ENCODE measurements around the gene CEP162. TPM values are rescaled to one million over a fixed set of nuclear protein-coding genes. Genes with fewer than 3 reads are reported as not detected.
"Not testable (repeated sequence)": the region's sequence is repeated elsewhere in the genome, so short reads cannot be mapped to it uniquely, and the experiment has no call there.

CEP162 gene, protein sequence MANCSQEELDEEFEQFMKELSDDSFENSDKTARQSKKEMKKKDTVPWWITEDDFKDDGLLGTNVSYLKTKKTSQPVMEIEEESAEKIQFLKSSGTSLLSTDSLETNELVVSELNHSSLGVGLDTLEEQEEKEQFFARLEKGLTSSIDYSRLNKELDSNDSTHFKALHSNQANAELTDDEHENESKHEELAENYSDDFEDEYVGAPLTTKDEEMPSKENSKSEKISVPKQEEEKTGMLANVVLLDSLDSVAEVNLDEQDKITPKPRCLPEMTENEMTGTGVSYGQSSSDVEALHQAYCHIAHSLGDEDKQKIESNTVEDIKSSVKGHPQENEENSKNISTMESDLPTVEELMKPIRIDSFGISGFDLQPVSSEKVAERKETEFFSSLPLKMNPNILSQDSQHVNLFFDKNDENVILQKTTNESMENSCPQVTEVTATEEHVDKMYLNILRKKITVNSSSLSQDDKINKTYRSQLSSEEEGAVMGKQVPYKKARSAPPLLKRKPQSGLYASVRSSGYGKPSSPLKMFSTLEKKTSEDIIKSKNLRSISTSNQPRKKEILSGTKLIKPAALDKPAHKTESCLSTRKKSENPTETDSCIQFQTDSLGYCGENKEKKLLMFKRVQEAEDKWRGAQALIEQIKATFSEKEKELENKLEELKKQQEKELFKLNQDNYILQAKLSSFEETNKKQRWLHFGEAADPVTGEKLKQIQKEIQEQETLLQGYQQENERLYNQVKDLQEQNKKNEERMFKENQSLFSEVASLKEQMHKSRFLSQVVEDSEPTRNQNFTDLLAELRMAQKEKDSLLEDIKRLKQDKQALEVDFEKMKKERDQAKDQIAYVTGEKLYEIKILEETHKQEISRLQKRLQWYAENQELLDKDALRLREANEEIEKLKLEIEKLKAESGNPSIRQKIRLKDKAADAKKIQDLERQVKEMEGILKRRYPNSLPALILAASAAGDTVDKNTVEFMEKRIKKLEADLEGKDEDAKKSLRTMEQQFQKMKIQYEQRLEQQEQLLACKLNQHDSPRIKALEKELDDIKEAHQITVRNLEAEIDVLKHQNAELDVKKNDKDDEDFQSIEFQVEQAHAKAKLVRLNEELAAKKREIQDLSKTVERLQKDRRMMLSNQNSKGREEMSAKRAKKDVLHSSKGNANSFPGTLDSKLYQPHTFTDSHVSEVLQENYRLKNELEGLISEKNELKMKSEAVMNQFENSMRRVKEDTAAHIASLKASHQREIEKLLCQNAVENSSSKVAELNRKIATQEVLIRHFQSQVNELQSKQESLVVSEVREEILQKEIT (N-terminal part only)
- 8.2 and 11.8 TPM in 2 replicates for total RNA-seq (2014; rRNA removed; shearing (Covaris generic))

DNA sequence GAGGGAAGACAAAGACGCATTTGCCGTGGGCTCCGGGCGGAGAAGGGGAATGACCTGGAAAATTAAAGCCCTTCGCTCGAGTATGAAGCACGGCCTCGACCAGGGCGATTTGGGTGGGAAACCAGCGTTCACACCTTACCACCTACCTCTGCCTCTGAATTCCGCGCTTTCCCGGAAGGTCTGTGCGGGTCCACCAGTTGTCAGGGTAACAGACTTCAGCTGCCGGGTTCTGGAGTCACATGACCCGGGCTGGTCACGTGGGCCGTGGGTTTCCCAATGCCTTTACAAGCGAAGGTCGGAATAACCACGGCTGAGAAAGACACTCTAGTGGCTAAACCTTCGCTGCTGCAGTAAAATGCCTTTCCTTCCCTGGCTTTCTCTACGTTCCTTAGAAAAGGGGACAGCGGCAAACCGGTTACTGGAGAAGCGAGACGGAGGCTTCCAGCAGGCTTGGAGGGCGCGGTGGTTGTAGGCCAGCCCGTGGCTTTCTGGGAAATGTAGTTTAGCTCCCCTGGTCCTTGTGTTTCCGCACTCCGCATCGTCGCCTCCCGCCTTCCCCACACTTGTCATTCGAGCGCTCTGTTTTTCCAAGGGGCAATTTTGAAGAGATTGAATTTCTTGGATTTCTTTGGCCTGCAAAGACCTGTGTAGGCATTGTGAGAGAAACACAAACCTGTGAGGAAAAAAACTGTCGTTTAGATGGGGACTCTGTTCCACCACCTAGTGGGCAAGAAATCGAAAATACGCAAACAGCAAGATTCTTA, at the start of gene CEP162:
TSS of gene CEP162 (minus strand) at position 210 of the 764 bp plus-strand sequence. CDS start 1,250 bp downstream, outside the sequence.
- peak; percentile 88 for DNase-seq (ENCODE audit: low read depth)

DNA sequence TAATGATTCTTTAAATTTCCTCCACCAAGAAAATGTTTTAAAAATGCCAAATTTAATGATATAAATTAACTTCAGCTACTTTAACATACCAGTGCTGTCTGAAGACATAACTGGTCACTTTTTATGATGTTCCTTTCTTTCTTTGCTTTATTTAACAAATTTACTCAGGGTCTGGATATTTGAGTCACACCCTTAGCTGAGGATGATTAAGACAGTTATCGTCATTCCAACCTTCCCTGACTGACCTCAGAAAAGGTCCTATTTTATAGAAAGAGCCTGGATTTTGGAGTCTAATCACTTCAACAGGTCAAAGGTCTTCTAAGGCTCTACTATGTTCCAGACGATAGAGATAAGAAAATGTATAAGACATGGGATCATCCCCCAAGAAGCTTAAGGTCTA, 47.4 kb upstream of the CEP162 start:
- DNase-seq (ENCODE audit: low read depth): no peak

DNA sequence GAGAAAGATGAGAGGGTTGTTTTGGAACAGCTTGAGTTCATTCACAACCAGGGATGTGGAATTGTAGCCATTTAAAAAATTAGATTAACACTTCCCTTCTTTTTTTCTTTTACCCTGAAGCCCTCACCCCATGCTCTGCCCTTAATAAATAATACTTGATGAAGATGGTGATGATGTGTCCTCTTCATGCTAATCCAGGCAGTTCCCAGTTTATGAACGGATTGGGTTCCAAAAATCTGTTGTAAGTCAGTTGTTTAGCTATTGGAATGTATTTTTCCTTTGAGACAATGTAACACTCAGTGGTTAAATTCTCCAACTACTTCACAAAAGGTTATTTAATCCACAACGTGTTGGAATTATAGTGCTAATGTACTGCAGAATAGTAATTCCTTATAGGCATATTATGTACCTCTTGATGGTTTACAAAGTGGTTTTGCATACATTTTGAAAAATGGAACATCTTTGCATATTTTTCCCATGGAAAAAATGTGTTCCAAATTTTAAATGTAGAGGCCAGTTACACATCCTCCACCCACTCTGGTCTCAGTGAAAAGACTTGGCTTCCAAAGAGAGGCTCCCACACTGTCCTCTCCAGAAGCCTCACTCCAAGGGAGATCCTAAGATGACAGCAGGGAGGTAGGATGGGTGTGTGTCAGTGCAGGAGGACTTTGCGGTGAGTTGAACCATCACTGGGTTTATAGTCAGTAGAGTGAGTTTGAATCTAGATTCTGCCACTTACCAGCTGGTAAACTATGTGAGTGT, 45.8 kb upstream of the CEP162 start:
- DNase-seq (ENCODE audit: low read depth): no peak

DNA sequence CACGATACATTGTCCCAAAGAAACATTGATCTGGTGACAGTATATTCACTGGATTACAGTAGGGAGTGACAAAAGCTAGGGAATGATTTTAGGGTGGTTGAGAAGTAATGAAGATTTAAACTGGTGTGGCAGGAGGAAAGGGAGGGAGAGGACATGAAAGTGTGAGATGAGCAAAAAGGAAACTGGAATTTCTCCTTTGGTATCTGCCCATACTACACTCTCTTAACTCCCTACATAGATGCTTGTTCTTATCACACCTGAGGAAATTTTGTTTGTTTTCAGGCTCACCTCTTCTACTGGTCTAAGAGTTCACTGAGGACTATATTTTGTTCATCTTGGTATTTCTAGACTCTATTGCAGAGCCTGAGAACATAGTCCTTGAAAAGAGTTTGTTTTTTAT, 44.9 kb upstream of the CEP162 start:
- DNase-seq (ENCODE audit: low read depth): no peak

DNA sequence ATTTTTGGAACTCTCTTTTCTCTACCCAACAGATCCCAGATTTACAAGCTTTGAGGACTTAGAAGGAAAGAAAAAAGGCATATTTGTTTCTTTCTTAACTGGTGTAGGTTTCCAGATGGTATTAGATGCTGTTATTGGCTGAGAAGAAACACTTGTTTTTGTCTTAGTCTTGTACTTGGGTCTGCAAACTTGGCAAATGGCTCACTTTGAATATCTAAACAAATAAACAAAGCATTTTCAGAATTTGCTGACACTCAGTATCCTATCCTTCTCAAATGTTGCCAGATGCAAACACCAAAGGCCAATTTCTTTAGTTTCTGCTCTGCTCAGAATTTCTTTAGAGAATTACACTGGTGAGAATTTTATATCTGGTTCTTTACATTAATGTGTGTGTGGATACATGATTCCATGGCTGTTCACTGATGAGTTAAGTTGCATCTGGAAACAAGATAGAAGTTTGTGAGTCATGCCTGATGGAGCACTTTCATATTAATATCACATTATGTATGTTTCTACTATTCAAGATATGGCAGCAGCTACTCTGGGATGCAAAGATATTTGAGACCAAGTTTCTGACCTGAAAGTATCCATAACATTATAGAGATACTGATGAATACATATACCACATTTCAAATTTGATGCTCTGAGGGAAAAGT, 43.7 kb upstream of the CEP162 start:
- DNase-seq (ENCODE audit: low read depth): no peak

DNA sequence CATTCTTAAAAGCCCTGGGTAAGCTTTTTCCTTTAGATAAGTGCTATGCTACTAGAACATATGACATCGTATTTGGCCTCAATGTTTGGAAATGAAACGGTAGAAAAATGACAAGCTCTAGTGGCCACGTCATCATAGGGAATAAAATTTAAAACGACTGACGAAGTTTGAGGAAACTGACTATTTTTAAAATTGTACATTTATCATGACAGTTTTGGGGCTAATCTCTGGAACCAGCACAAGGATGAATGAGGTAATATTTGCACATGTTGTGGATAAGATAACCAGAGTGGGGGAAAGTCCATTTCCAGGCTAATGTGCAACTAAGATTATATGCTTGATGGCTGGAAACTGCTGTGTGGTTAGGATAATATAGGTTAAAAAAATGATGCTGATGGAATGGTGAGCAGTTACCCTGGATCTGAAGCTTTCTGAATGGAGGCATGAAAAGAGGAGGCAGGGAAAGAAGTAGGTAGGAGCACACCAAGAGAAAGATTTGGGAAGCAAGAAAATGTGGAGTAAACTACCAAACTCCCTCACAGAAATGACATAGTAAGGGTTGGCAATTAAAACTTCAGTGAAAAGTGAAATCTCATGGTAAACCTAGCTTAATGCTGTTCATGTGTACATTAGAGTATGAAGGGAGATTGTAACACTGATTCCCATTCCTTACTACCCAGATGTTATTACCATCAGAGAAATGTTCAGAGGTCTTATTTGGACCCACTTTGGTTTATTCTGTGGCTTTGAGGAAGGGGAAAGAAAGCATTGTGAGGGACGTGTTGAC, 42.7 kb upstream of the CEP162 start:
- no peak for DNase-seq (ENCODE audit: low read depth)

DNA sequence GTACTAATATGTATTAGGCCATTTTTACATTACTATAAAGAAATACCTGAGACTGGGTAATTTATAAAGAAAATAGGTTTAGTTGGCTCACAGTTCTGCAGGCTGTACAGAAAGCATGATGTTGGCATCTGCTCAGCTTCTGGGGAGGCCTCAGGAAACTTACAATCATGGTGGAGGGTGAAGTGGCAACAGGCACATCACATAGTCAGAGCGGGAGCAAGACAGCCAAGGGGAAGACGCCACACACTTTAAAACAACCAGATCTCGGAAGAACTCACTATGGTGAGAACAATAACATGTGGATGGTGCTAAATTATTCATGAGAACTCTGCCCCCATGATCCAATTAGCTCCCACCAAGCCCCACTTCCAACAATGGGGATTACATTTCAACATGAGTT, 41.3 kb upstream of the CEP162 start:
- DNase-seq (ENCODE audit: low read depth): no peak

DNA sequence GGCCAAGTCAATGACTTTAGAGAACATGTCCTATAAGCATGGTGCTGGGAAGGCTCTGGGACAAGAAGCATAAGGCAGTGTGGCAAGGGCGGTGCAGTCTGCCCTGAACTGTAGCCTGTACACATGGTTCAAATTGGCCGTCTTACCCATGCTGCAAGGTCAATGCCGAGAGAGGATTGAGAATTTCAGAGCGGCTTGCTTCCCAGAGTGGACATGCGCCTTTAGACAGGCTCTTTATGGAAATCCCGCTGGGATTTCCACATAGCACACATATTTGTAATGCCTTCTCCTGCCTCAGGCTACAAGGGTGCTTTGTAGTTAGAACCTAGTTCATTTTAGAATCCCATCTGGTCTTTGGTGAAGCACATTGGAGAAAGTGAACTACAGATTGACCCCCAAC, 36.1 kb upstream of the CEP162 start:
- peak; percentile 8 for DNase-seq (ENCODE audit: low read depth)

DNA sequence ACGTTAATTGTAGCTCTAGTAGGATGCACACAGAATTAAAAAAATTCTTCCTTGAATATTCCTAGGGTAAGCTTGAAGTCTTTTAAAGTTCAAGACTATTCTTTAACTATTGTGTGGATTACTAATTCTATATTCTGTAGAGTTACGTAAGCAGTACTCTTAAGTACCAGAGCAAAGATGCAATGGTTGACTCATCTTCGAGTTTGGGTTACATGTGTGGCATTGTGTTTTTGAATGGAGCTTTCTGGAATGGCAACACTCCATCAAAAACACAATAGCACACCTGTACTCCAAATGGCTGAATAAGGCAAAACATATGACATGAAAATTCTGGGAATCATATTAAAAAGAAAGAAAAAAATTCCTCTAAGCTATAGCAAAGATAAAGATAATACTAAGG, 33.5 kb upstream of the CEP162 start:
- no peak for DNase-seq (ENCODE audit: low read depth)

DNA sequence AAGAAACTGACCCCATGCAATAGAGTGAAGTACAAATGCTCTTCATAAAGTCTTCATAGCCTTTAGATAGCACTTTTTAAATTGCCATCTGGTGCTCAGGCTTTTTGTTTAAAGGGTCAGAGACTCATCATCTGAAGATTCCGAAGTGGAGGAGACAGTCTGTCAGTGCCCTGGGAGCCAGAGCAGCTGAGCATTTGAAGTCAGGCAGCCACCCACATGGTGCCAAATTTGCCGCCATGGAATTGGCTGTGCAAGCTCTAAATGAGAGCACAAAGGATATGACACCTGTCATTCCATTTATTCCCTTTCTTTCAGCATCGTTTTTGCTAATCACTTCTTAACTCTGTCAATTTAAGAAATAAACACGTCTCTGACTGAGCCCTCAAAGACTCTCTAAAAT, 32.8 kb upstream of the CEP162 start:
- DNase-seq (ENCODE audit: low read depth): no peak

DNA sequence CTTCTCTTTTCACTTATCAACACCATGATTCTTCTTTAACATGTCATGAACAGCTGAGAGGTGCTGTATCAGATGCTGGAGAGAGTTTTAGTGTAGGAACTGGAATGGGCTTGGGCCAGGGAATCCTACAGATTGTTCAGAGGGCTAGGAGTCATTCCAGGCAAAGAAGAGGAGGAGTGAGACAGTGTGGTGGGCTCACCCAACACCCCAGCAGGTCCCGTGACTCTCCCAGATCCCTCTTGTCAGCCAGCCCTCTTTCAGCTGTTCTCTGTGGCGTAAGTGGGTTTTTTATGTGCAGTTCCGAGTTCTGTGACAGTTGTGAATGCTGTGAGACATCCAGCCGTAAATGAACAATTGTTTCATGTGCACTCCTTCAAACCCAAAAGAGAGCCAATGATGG, 31.4 kb upstream of the CEP162 start:
- DNase-seq (ENCODE audit: low read depth): no peak

DNA sequence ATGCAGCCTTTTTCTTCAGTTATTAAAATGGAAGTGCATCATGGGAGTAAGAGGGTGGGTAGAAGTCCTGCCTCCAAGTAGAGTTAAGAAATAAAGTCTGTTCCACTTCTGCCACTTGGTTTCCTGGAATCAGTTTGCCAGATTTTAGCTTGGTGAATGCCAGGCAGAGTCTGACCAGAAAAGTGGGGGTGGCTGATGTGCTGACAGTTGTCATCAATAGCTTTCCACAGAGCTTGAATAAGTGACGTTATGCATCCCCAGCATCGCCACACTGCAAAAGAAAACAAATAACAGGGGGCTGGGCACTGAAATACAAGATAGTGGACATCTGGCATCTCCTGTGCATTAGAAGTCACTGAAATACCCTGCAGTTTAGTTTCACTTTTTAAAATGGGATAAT, 30.8 kb upstream of the CEP162 start:
- no peak for DNase-seq (ENCODE audit: low read depth)

DNA sequence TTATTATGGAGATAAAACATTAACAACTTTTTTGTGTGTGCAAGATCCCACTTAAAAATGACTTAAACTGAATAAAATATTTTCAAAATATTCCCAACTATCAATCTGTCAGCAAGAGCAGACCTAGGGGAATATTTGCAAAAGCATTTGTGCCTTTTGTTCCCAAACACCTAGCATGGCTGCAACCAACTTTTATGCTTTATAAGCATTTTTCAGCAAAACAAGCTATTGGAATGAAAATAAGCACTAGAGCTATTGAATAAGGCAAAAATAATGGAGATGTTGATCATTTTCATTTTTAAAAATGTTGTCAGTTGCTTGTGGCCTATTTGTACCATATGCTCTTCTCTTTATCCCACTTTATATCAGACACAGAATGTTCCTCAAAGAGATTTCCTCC, 28.2 kb upstream of the CEP162 start:
- DNase-seq (ENCODE audit: low read depth): no peak

DNA sequence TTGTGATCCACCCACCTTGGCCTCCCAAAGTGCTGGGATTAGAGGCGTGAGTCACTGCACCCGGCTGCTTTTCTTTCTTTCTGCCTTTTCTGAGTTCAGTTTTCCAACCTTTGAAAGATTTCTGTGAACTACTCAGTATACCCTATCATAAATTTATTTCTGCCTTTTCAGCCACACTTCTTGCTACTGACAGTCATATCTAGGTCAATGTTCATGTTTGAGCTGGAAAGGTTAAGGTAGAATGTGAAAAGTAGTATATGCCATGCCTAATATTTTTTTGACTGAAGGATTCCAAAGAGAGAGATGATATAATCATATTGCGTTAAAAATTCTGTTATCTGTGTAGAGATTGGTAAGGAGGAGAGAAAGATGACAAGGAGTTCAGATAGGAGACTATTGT, 25.9 kb upstream of the CEP162 start:
- no peak for DNase-seq (ENCODE audit: low read depth)

DNA sequence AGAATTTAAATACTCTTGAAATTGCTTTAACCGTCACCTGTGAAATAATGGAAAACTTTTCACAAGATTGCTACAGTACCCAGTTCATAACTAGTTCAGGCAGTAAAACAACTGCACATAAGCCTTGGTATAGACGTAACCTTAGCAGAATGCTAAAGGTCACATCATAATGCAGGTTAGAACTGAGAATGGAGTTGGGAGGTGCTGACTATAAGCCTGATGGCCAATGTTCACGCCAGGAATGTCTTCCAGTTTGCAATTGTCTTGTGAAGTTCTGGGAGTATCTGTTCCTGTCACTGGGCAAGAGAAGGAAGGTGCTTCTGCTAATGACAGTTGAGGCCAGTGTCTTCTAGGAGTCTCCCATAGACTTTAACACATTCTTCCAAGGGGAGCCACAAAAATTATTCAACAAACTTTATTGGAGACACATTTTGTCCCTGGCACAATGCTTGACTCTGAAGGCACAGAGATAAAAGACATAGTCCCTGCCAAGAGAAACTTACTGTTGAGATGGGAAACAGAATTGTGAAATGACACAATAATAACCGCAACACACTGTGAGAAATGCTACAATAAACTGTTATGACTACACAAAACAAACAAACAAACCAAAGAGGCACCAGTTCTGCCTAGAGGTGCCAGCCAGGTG, 24.6 kb upstream of the CEP162 start:
- no peak for DNase-seq (ENCODE audit: low read depth)

DNA sequence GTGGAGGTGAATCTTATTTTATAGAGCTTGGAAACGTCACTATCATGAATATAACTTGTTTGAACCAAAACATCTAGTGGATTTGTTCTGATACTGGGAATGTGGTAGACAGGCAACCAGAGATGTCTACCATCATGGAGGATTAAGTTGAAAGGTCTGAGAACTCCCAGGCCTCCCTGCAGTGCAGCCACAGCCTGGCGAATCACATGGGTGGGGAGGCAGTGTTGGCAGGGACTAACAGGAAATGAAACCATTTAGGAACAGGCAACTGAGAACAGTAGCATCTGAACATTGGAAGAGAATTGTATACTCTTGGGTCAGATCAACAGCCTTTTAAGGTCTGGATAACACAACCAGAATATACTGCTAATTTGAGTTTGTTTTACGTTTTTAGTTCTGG, 22.3 kb upstream of the CEP162 start:
- peak; percentile 11 for DNase-seq (ENCODE audit: low read depth)

DNA sequence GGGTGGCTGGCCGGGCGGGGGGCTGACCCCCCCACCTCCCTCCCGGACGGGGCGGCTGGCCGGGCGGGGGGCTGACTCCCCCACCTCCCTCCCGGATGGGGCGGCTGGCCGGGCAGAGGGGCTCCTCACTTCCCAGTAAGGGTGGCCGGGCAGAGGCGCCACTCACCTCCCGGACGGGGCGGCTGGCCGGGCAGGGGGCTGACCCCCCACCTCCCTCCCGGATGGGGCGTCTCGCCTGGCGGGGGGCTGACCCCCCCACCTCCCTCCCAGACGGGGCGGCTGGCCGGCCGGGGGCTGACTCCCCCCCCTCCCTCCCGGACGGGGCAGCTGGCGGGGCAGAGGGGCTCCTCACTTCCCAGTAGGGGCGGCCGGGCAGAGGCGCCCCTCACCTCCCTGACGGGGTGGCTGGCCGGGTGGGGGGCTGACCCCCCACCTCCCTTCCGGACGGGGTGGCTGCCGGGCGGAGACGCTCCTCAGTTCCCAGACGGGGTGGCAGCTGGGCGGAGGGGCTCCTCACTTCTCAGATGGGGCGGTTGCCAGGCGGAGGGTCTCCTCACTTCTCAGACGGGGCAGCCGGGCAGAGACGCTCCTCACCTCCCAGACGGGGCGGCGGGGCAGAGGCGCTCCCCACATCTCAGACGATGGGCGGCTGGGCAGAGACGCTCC, 17.1 kb upstream of the CEP162 start:
- DNase-seq (ENCODE audit: low read depth): not testable (repeated sequence)

DNA sequence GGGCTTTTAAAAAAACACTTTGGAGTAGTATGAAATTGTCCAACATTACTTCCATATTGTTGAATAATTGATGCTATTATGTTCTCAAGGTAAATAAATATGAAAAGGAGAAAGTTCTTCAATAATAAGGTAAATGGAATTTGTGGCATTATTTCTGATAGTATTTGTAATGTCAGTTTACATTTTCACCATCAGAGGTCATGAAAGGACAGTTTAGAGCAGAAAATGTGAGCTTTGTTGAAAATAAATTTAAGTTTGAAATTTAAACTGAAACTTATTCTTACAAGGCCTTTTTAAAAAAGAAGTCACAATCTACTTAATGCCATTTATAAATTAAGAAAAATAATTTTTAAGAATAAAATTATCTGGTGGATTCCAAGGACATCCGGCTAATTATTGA, 15.8 kb upstream of the CEP162 start:
- DNase-seq (ENCODE audit: low read depth): no peak

All from M059J (cell line).